Measurements from ENCODE around the gene TGFB1. TPM values are rescaled to one million over a fixed set of nuclear protein-coding genes. Genes with fewer than 3 reads are reported as not detected.
A peak's percentile ranks its signal among the peaks of the same experiment; 100 is the strongest.
"Not testable (repeated sequence)": the region's sequence is repeated elsewhere in the genome, so short reads cannot be mapped to it uniquely, and the experiment has no call there.

Gene TGFB1
- polyA plus RNA-seq (ENCODE audit: insufficient read length) = 23.9 TPM

GRCh38 chr19:41353466-41354342 lies at the start of gene TGFB1:
TSS of gene TGFB1 (minus strand) at chr19:41353922. CDS start at chr19:41353044, 878 bp downstream.
- peak; percentile 77 for DNase-seq

DNA sequence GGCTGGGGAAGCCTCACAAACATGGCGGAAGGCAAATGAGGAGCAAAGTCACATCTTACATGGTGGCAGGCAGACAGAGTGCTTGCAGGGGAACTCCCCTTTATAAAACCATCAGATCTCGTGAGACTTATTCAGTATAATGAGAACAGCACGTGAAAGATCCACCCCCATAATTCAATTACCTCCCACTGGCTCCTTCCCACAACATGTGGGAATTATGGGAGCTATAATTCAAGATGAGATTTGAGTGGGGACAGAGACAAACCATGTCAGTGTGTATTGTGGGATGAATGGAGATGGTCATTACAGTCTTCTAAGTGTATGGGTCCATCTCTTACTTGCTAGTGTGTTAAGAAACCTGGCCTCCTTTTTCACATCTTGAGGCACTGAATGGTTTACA lies 48.3 kb upstream of the TGFB1 start:
- DNase-seq = no peak

- DNase-seq = no peak
Measured at GRCh38 chr19:41401483-41401882, 47.8 kb upstream of the TGFB1 start.

DNA sequence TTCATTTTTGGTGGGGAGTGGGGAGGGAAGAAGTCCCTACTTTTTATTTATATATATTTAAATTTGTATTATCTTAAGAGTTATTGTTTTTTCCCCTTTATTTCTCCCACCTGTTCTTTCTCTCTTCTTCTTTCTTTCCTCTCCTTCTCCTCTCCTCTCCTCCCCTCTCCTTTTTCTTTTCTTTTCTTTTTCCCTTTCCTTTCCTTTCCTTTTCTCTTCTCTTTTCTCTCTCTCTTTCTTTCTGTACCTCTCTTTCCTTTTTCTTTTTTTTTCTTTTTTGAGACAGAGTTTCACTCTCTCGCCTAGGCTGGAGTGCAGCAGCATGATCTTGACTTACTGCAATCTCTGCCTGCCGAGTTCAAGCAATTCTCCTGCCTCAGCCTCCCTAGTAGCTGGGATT lies 45.8 kb upstream of the TGFB1 start:
- DNase-seq = no peak

DNA sequence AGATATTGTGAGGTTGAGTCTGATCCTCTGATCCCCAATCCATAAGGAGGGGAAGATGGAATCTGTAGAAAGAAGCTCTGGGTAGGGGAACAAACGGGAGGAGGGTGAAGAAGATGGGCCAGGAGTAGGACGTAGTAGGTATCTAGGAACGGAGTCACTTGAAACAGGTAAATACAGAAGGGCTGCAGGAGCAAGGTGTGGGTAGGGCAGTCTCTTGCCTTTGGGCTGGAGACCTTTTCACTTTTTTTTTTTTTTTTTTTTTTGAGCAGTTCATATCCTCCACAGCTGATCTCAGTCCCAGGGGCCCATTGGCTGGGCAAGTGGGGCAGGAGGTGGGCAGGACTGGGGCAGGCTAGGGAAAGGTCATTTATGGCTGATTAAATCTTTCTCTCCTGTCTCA lies 45.4 kb upstream of the TGFB1 start:
- DNase-seq = no peak

DNA sequence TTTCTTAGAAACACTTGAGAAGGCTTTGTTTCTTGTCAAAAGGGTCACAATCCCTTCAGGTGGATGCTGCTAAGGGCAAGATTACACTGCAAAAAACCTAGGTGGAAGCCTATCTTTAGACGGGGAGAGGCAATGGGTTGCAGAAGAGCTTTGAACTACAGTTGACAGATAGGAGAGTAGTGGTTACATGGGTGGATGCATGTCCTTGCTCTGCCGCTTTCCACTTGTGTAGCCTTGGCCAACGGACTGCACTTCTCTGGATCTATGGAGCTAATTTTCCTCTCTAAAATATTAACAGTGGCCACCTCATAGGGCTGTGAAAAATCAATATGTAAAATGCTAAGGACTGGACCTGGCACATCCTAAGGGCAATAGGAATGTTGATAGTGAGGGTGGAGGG lies 44.9 kb upstream of the TGFB1 start:
- DNase-seq = no peak

DNA sequence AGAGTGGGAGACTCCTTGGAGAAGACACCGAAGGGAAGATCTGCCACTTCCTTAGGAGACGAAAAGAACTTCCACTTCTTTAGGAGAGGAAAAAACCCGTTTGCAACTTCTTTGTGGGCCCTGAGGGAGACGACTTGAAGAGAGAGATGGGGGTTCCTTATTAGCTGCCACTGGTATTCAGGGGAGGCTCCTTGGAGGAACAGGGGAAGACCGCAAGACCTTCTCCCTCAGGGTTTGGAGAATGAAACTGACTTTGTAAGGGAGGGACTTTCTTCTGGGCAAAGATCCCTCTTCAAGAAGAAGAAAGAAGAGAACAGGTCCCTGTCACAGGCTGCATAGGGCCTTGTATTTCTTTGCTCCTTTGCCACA lies 44.3 kb upstream of the TGFB1 start:
- no peak for DNase-seq

DNA sequence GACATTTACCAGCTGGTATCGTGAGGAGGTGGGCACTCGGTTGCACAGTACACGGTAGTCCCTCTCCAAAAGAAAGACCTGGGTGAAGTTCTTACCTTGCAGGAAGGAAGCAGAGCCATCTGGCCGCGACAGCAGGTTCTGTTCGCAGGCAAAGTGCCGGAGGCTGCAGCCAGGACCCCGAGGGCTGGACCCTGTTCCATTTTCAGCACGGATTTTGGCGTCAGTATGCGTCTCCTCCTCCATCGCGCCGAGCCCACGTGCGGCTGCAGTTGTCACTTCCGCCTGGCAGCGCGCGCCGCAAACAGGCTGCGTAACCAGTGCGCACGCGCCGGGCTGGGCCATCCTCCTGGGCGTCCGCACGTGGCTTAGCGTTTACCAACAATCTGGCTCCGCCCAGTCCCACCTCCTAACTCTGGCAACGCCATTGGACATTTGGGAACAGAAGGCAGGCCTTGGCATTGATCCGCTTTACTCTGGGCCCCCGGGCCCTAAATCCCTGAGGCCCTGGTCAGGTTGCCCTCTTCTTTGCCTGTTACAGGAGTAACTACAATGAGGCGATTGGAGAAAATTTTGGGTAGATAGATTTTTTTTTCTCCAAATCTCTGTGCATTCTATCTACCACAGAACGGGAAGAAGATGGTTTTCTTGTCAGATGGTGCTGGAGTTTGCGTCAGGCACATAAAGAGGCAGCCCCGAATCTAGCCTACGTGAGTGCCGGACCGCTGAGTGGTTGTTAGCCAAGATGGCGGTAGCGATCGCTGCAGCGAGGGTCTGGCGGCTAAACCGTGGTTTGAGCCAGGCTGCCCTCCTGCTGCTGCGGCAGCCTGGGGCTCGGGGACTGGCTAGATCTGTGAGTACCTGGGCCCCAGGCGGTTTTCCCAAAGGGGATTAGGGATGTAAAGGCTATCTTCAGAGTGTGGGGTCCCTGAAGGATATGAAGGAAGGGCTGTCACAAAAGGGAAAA lies 43.6 kb upstream of the TGFB1 start, which contains the start of the genes BCKDHA and EXOSC5:
TSS of gene BCKDHA (plus strand) at position 733 of the 964 bp plus-strand sequence. CDS start at position 743, 10 bp downstream.
TSS of gene EXOSC5 (minus strand) at position 274 of the 964 bp plus-strand sequence. CDS start at position 243, 31 bp downstream.
- DNase-seq = peak; percentile 100

GRCh38 chr19:41395355-41395754 lies 41.6 kb upstream of the TGFB1 start:
- no peak for DNase-seq

GRCh38 chr19:41392775-41393174 lies 39.1 kb upstream of the TGFB1 start:
- DNase-seq = no peak

DNA sequence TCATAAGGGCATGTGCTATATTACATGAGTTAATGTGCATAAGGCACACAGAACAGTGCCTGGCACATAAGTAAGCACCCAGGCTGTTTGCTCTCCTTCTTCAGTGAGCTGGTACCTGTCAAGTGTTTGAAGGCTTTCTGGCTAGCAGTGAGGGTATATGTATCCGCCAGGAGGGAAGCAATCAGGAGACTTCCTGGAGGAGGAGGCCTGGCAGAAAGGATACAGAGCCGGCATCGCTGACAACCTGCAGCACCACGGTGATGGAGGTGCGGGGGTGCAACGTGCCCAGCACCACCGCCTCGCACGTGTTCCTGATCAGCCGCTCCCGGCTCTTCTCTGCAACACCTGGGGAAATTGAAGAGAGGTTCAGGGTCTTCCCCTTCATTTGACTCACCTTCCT lies 37.9 kb upstream of the TGFB1 start:
- DNase-seq = no peak

GRCh38 chr19:41386442-41386841 lies 32.7 kb upstream of the TGFB1 start:
- no peak for DNase-seq

DNA sequence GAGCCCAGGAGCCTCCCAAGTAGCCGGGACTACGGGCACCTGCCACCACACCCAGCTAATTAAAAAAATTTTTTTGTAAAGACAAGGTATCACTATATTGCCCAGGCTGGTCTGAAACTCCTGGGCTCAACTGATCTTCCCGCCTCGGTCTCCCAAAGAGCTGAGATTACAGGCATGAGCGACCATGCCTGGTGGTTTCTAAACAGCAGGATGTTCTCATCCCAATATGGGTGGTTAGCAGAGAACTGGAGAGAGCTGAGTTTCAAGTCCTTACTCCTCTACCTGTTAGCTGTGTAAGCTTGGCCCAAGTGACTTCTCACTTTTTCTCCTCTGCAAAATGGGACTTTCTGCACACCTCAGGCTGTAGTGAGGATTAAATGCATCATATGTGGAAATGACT lies 30.6 kb upstream of the TGFB1 start:
- no peak for DNase-seq

- not testable (repeated sequence) for DNase-seq
Measured at GRCh38 chr19:41381536-41381935, 27.8 kb upstream of the TGFB1 start.

GRCh38 chr19:41377977-41378709 lies 24.4 kb upstream of the TGFB1 start:
- no peak for DNase-seq

- DNase-seq = no peak
Measured at GRCh38 chr19:41376998-41377365, 23.3 kb upstream of the TGFB1 start.

- no peak for DNase-seq
Measured at GRCh38 chr19:41376241-41376997, 22.7 kb upstream of the TGFB1 start, which contains the start of gene TMEM91. TSS of gene TMEM91 (plus strand) at chr19:41376533. CDS start at chr19:41378310, 1,777 bp downstream.

DNA sequence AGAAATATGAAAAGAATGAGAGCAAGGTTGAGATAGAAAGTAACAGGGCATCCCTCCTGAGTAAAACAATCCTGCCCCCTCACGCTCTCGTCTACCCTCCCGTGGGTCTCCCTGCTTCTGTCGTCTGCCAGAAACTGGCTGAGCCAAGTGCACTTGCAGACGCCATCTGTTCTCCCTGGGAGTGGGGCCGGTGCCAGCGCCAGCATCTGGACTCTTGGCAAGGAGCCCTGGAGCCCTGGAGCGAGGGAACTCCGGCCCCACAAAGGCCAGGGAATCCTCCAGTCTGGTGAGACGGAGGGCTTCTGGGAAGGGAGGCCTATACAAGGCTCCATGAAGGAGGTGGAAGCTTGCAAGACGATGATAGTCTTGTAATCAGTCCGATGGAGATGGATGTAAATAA lies 20.3 kb upstream of the TGFB1 start:
- DNase-seq = peak; percentile 72

- DNase-seq = no peak
Measured at GRCh38 chr19:41372501-41372900, 18.8 kb upstream of the TGFB1 start.

- no peak for DNase-seq
Measured at GRCh38 chr19:41371541-41371940, 17.8 kb upstream of the TGFB1 start.

DNA sequence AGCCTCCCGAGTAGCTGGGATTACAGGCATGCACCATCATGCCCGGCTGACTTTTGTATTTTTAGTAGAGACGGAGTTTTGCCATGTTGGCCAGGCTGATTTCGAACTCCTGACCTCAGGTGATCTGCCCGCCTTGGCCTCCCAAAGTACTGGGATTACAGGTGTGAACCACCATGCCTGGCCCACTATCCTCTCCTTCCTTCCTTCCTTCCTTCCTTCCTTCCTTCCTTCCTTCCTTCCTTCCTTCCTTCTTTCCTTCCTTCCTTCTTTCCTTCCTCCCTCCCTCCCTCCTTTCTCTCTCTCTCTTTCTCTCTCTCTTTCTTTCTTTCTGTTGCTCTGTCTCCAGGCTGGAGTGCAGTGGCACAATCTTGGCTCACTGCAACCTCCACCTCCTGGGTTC lies 17.4 kb upstream of the TGFB1 start:
- not testable (repeated sequence) for DNase-seq

DNA sequence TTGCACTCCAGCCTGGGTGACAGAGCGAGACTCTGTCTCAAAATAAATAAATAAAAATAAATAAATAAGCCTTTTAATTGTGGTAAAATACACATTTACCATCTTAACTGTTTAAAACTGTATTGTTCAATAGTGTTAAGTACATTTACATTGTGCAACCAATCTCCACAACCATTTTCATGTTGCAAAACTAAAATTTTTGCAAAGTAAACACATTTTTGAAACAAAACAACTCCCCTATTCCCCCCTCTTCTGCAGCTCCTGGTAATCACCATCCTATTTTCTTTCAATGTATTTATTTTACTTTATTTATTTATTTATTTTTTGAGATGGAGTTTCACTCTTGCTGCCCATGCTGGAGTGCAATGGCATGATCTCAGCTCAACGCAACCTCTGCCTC lies 16.0 kb upstream of the TGFB1 start:
- DNase-seq = no peak
